HepG2 (cell line): ENCODE results near the gene ZC3H12A. TPM values are rescaled to one million over a fixed set of nuclear protein-coding genes. Genes with fewer than 3 reads are reported as not detected.

Experiments
- ARNTL ChIP-seq: sonication (generic); formaldehyde crosslinking; IDR thresholded peaks from 2 replicates; pipeline ENCODE4 v1.4.0; 2020; ENCODE audit warnings: mild to moderate bottlenecking, missing genetic modification reagents
- DMAP1 ChIP-seq: IDR thresholded peaks from 2 replicates; pipeline ENCODE4 v1.6.1; 2016
- NFATC3 ChIP-seq: sonication (generic); formaldehyde crosslinking; IDR thresholded peaks from 2 replicates; pipeline ENCODE4 v1.5.1; 2020; ENCODE audit warnings: mild to moderate bottlenecking, missing genetic modification reagents
- SCMH1 ChIP-seq: sonication (generic); formaldehyde crosslinking; IDR thresholded peaks from 2 replicates; pipeline ENCODE4 v1.9.0; 2021; ENCODE audit warnings: missing genetic modification reagents, mild to moderate bottlenecking, borderline replicate concordance
- SOX13 ChIP-seq, 3 experiments: fragments of 450-650 bp in 1 of 3; sonication (generic) in 1 of 3; formaldehyde crosslinking in 1 of 3; IDR thresholded peaks in 2 of 3; conservative IDR thresholded peaks in 1 of 3; 2 replicates each; pipeline versions ENCODE4 v1.5.0 to v1.6.1; 2016 to 2020; ENCODE audit warnings: antibody characterized with exemption in 1 of 3, mild to moderate bottlenecking in 1 of 3, missing compliant biosample characterization in 1 of 3, missing genetic modification reagents in 1 of 3, moderate library complexity in 1 of 3
- ZNF20 ChIP-seq: sonication (generic); formaldehyde crosslinking; IDR thresholded peaks from 2 replicates; pipeline ENCODE4 v1.4.0; 2020; ENCODE audit warnings: mild to moderate bottlenecking, moderate library complexity, missing genetic modification reagents
- ZNF225 ChIP-seq: sonication (generic); formaldehyde crosslinking; IDR thresholded peaks from 2 replicates; pipeline ENCODE4 v1.4.0; 2020; ENCODE audit warnings: mild to moderate bottlenecking, missing genetic modification reagents
- ZNF24 ChIP-seq: fragments of 450-650 bp; IDR thresholded peaks from 2 replicates; pipeline ENCODE4 v1.6.1; 2017; ENCODE audit warnings: antibody characterized with exemption, mild to moderate bottlenecking
- ZNF274 ChIP-seq: sonication (generic); formaldehyde crosslinking; IDR thresholded peaks from 2 replicates; pipeline ENCODE4 v1.5.1; 2020; ENCODE audit warnings: mild to moderate bottlenecking, missing genetic modification reagents
- polyA plus RNA-seq, 8 experiments: library from polyadenylated mRNA; depleted of rRNA in 3 of 8; stranded (reverse) in 7 of 8; unstranded in 1 of 8; fragments of >200 nt; fragmentation: Illumina TruSeq in 4 of 8; extraction: Trizol in 4 of 8; gene quantifications; 2 replicates each; pipeline versions ENCODE4 v1.2.1 to v1.2.3, GENCODE V29; 2011 to 2016; ENCODE audit warnings: low read depth in 4 of 8, missing spikeins in 1 of 8, mixed read lengths in 1 of 8; ENCODE audit not compliant: insufficient read depth in 1 of 8
- total RNA-seq, 5 experiments: library from RNA; depleted of rRNA; stranded (reverse); fragments of >200 nt; fragmentation: Illumina TruSeq; extraction: Trizol; gene quantifications; 2 replicates each; pipeline ENCODE4 v1.2.3, GENCODE V29; 2016; ENCODE audit warnings: low read depth in 1 of 5
- TF ChIP-seq, protein P1 (sequence below): sonication (generic); formaldehyde crosslinking; IDR thresholded peaks from 2 replicates; pipeline ENCODE4 v1.5.0; 2020; ENCODE audit warnings: mild to moderate bottlenecking, missing genetic modification reagents
- TF ChIP-seq, protein P2 (sequence below): sonication (generic); formaldehyde crosslinking; IDR thresholded peaks from 2 replicates; pipeline ENCODE4 v1.5.0; 2020; ENCODE audit warnings: mild to moderate bottlenecking, low read depth, missing genetic modification reagents, borderline replicate concordance
- TF ChIP-seq, protein P3 (sequence below): sonication (generic); formaldehyde crosslinking; IDR thresholded peaks from 2 replicates; pipeline ENCODE4 v1.4.0; 2020; ENCODE audit warnings: missing genetic modification reagents
- TF ChIP-seq, protein P4 (sequence below): sonication (generic); formaldehyde crosslinking; conservative IDR thresholded peaks from 2 replicates; pipeline ENCODE4 v1.8.0; 2022; ENCODE audit warnings: mild to moderate bottlenecking, moderate library complexity, missing genetic modification reagents
- TF ChIP-seq, protein P5 (sequence below): IDR thresholded peaks from 2 replicates; pipeline ENCODE4 v1.6.1; 2016; ENCODE audit warnings: low read depth

The ZC3H12A gene
- total and polyA plus RNA-seq, 2 of the 13 experiments (the other 11 are each of a cell fraction or from before 2014, with no cell fraction given): 6.8 to 13.3 TPM

DNA sequence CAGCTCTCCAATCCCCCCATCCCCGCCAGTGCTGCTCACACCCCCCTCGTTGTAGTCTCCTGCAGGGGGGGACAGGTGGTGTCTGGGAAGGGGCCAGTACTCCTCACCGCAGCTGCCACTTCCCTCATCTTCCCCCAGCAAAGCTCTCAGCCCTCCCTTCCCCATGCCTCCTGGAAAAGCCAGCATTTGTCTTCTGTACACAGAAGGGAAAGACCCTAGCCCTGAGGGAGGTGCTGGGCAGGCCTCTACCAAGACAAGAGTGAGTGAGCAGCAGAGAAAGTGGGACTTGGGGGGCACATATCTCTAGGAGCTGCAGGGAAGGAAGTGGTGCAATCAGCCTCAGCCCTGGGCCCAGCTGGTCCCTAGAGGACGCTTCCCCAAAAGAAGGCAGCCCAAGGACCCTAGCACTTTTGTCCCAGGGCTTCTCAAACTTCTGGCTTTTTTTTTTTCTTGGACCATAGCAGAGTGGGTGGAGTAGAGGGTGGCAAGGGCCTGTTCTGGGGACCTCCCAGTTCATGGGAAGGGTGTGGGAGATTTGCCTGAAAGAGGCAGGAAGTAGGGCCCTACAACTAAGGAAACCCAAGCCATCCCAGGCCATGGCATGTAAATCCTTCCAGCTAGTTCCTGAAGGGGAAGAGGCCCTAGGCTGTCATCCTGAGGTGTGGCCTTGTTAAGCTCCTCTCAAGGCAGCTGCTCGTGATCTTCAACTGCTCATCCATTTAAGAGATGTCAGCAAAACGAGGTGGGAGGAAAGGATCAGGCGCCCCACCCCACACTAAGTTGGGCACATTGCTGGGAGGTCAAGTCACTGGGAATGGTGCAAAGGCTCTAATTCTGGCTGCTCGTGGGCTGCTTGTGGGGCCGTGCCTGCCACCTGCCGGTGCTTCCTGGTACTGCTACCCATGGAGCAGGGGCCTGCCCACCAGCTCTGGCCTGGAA, 12.6 kb downstream of the ZC3H12A start (continued):
- TF ChIP-seq, protein P1, sequence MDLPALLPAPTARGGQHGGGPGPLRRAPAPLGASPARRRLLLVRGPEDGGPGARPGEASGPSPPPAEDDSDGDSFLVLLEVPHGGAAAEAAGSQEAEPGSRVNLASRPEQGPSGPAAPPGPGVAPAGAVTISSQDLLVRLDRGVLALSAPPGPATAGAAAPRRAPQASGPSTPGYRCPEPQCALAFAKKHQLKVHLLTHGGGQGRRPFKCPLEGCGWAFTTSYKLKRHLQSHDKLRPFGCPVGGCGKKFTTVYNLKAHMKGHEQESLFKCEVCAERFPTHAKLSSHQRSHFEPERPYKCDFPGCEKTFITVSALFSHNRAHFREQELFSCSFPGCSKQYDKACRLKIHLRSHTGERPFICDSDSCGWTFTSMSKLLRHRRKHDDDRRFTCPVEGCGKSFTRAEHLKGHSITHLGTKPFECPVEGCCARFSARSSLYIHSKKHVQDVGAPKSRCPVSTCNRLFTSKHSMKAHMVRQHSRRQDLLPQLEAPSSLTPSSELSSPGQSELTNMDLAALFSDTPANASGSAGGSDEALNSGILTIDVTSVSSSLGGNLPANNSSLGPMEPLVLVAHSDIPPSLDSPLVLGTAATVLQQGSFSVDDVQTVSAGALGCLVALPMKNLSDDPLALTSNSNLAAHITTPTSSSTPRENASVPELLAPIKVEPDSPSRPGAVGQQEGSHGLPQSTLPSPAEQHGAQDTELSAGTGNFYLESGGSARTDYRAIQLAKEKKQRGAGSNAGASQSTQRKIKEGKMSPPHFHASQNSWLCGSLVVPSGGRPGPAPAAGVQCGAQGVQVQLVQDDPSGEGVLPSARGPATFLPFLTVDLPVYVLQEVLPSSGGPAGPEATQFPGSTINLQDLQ (CRISPR knock-in tag): no peak
- TF ChIP-seq, protein P2, sequence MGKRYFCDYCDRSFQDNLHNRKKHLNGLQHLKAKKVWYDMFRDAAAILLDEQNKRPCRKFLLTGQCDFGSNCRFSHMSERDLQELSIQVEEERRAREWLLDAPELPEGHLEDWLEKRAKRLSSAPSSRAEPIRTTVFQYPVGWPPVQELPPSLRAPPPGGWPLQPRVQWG (CRISPR knock-in tag): no peak
- TF ChIP-seq SOX13 (IDR thresholded peaks at IDR 0.05) (no peak), SOX13 (CRISPR knock-in tag; conservative IDR thresholded peaks at IDR 0.05 in 1 of 2, IDR thresholded peaks at IDR 0.05 in 1 of 2) (no peak), ZNF274 (CRISPR knock-in tag) (0 out of 2 replicates have a peak, but pooled peaks have one; percentile 36), ZNF225 (CRISPR knock-in tag) (no peak), SCMH1 (CRISPR knock-in tag) (no peak), ZNF24 (no peak), ARNTL (CRISPR knock-in tag) (no peak), NFATC3 (CRISPR knock-in tag) (0 out of 2 replicates have a peak, but pooled peaks have one; percentile 33), ZNF20 (no peak), DMAP1 (CRISPR knock-in tag) (no peak)
- TF ChIP-seq, protein P3, sequence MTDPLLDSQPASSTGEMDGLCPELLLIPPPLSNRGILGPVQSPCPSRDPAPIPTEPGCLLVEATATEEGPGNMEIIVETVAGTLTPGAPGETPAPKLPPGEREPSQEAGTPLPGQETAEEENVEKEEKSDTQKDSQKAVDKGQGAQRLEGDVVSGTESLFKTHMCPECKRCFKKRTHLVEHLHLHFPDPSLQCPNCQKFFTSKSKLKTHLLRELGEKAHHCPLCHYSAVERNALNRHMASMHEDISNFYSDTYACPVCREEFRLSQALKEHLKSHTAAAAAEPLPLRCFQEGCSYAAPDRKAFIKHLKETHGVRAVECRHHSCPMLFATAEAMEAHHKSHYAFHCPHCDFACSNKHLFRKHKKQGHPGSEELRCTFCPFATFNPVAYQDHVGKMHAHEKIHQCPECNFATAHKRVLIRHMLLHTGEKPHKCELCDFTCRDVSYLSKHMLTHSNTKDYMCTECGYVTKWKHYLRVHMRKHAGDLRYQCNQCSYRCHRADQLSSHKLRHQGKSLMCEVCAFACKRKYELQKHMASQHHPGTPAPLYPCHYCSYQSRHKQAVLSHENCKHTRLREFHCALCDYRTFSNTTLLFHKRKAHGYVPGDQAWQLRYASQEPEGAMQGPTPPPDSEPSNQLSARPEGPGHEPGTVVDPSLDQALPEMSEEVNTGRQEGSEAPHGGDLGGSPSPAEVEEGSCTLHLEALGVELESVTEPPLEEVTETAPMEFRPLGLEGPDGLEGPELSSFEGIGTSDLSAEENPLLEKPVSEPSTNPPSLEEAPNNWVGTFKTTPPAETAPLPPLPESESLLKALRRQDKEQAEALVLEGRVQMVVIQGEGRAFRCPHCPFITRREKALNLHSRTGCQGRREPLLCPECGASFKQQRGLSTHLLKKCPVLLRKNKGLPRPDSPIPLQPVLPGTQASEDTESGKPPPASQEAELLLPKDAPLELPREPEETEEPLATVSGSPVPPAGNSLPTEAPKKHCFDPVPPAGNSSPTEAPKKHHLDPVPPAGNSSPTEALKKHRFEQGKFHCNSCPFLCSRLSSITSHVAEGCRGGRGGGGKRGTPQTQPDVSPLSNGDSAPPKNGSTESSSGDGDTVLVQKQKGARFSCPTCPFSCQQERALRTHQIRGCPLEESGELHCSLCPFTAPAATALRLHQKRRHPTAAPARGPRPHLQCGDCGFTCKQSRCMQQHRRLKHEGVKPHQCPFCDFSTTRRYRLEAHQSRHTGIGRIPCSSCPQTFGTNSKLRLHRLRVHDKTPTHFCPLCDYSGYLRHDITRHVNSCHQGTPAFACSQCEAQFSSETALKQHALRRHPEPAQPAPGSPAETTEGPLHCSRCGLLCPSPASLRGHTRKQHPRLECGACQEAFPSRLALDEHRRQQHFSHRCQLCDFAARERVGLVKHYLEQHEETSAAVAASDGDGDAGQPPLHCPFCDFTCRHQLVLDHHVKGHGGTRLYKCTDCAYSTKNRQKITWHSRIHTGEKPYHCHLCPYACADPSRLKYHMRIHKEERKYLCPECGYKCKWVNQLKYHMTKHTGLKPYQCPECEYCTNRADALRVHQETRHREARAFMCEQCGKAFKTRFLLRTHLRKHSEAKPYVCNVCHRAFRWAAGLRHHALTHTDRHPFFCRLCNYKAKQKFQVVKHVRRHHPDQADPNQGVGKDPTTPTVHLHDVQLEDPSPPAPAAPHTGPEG (CRISPR knock-in tag): no peak
- TF ChIP-seq, protein P4, sequence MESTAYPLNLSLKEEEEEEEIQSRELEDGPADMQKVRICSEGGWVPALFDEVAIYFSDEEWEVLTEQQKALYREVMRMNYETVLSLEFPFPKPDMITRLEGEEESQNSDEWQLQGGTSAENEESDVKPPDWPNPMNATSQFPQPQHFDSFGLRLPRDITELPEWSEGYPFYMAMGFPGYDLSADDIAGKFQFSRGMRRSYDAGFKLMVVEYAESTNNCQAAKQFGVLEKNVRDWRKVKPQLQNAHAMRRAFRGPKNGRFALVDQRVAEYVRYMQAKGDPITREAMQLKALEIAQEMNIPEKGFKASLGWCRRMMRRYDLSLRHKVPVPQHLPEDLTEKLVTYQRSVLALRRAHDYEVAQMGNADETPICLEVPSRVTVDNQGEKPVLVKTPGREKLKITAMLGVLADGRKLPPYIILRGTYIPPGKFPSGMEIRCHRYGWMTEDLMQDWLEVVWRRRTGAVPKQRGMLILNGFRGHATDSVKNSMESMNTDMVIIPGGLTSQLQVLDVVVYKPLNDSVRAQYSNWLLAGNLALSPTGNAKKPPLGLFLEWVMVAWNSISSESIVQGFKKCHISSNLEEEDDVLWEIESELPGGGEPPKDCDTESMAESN (CRISPR knock-in tag): no peak
- TF ChIP-seq, protein P5, sequence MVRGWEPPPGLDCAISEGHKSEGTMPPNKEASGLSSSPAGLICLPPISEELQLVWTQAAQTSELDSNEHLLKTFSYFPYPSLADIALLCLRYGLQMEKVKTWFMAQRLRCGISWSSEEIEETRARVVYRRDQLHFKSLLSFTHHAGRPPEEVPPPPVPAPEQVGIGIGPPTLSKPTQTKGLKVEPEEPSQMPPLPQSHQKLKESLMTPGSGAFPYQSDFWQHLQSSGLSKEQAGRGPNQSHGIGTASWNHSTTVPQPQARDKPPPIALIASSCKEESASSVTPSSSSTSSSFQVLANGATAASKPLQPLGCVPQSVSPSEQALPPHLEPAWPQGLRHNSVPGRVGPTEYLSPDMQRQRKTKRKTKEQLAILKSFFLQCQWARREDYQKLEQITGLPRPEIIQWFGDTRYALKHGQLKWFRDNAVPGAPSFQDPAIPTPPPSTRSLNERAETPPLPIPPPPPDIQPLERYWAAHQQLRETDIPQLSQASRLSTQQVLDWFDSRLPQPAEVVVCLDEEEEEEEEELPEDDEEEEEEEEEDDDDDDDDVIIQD (CRISPR knock-in tag): no peak
